SK-N-SH (cell line): ENCODE data around the gene NAV2. TPM values are rescaled to one million over a fixed set of nuclear protein-coding genes. Genes with fewer than 3 reads are reported as not detected.
A peak's percentile ranks its signal among the peaks of the same experiment; 100 is the strongest.

Source experiments
- CTCF ChIA-PET: fragments of 300-600, 350-600 bp; formaldehyde crosslinking; extraction: SDS; loops from one replicate; lab custom pipeline; 2021; lab: Yijun Ruan, JAX
- POLR2A ChIA-PET: fragments of 350-600 bp; sonication (Branson Sonifier 250); formaldehyde crosslinking; extraction: SDS; loops from one replicate; lab custom pipeline; 2020; ENCODE audit warnings: antibody characterized with exemption, inconsistent platforms; lab: Yijun Ruan, JAX
- DNase-seq: peaks from one replicate; pipeline ENCODE4 v3.0.0; 2012
- H2AFZ ChIP-seq: fragments of 200-600 bp; sonication (generic); 2 replicates; pipeline ENCODE4 v1.8.1; 2016; ENCODE audit warnings: antibody characterized with exemption, mild to moderate bottlenecking, low read depth
- H3F3A ChIP-seq: fragments of 200-600 bp; sonication (generic); replicated peaks from 2 replicates; pipeline ENCODE3; 2016; ENCODE audit warnings: antibody characterized with exemption, mild to moderate bottlenecking; ENCODE audit not compliant: insufficient read depth
- H3K27ac ChIP-seq, 2 experiments: fragments of 200-500 bp in 1 of 2; fragments of 200-600 bp in 1 of 2; sonication (Bioruptor generic) in 1 of 2; sonication (generic), shearing (Covaris generic) in 1 of 2; 2 replicates each; pipeline versions ENCODE4 v1.5.1 to v1.6.1; 2014 to 2016; ENCODE audit warnings: low read depth in 2 of 2, inconsistent platforms in 1 of 2, low read length in 1 of 2, mild to moderate bottlenecking in 1 of 2, mixed read lengths in 1 of 2
- H3K27me3 ChIP-seq: fragments of 200-600 bp; sonication (generic), shearing (Covaris generic); 2 replicates; pipeline ENCODE4 v1.6.1; 2016; ENCODE audit warnings: mixed run types; ENCODE audit not compliant: insufficient read depth
- H3K36me3 ChIP-seq, 2 experiments: fragments of 200-500 bp in 1 of 2; fragments of 200-600 bp in 1 of 2; sonication (Bioruptor generic) in 1 of 2; sonication (generic) in 1 of 2; replicated peaks in 1 of 2; 2 replicates each; pipeline versions ENCODE3 to v1.5.1; 2014 to 2016; ENCODE audit warnings: low read length in 1 of 2, mild to moderate bottlenecking in 1 of 2; ENCODE audit not compliant: insufficient read depth in 2 of 2, control insufficient read depth in 1 of 2
- H3K4me1 ChIP-seq, 2 experiments: fragments of 200-500 bp in 1 of 2; fragments of 200-600 bp in 1 of 2; sonication (Bioruptor generic) in 1 of 2; sonication (generic), shearing (Covaris generic) in 1 of 2; 2 replicates each; pipeline versions ENCODE4 v1.5.1 to v1.6.1; 2014 to 2016; ENCODE audit warnings: low read depth in 1 of 2, low read length in 1 of 2, mixed run types in 1 of 2; ENCODE audit not compliant: insufficient read depth in 2 of 2, control insufficient read depth in 1 of 2
- H3K4me2 ChIP-seq: fragments of 200-600 bp; sonication (generic), shearing (Covaris generic); 2 replicates; pipeline ENCODE4 v1.6.1; 2017; ENCODE audit warnings: mixed run types
- H3K4me3 ChIP-seq, 2 experiments: fragments of 200-500 bp in 1 of 2; fragments of 200-600 bp in 1 of 2; sonication (Bioruptor generic) in 1 of 2; sonication (generic), shearing (Covaris generic) in 1 of 2; 2 replicates each; pipeline versions ENCODE4 v1.5.1 to v1.8.1; 2014 to 2016; ENCODE audit warnings: low read depth in 2 of 2, inconsistent platforms in 1 of 2, low read length in 1 of 2, mild to moderate bottlenecking in 1 of 2, mixed read lengths in 1 of 2, moderate library complexity in 1 of 2
- H3K79me2 ChIP-seq: fragments of 200-600 bp; sonication (generic); 2 replicates; pipeline ENCODE4 v1.8.1; 2017; ENCODE audit warnings: mild to moderate bottlenecking; ENCODE audit not compliant: insufficient read depth
- H3K9ac ChIP-seq: fragments of 200-600 bp; sonication (generic); 2 replicates; pipeline ENCODE4 v1.6.1; 2017; ENCODE audit warnings: mixed run types
- H3K9me2 ChIP-seq: fragments of 200-600 bp; sonication (generic); 2 replicates; pipeline ENCODE4 v1.6.1; 2017; ENCODE audit warnings: mixed run types
- H3K9me3 ChIP-seq: fragments of 200-600 bp; sonication (generic); 2 replicates; pipeline ENCODE4 v1.6.1; 2017; ENCODE audit warnings: mixed run types, mild to moderate bottlenecking, moderate library complexity
- H4K20me1 ChIP-seq: fragments of 200-600 bp; sonication (generic); 2 replicates; pipeline ENCODE4 v1.6.1; 2017; ENCODE audit warnings: mild to moderate bottlenecking, mixed run types; ENCODE audit not compliant: insufficient read depth
- CHD2 ChIP-seq: fragments of 150-350 bp; IDR thresholded peaks from 2 replicates; pipeline ENCODE4 v1.6.1; 2018; ENCODE audit warnings: low read length; ENCODE audit not compliant: partially characterized antibody
- EP300 ChIP-seq, 2 experiments: IDR thresholded peaks; 2 replicates each; pipeline versions ENCODE4 v1.4.0 to v1.6.1; 2012; ENCODE audit warnings: borderline replicate concordance in 1 of 2, low read depth in 1 of 2, low read length in 1 of 2
- EZH2phosphoT487 ChIP-seq: fragments of 200-600 bp; sonication (generic); IDR thresholded peaks from 2 replicates; pipeline ENCODE4 v1.6.1; 2017; ENCODE audit warnings: low read depth, mixed run types, mild to moderate bottlenecking, antibody characterized with exemption, moderate library complexity, borderline replicate concordance
- FOSL2 ChIP-seq: IDR thresholded peaks from 2 replicates; pipeline ENCODE4 v1.4.0; 2012; ENCODE audit warnings: low read depth, mild to moderate bottlenecking, moderate library complexity, borderline replicate concordance
- FOXJ3 ChIP-seq: sonication (generic); formaldehyde crosslinking; IDR thresholded peaks from 2 replicates; pipeline ENCODE4 v1.5.1; 2020; ENCODE audit warnings: mild to moderate bottlenecking, missing genetic modification reagents
- FOXM1 ChIP-seq: IDR thresholded peaks from 2 replicates; pipeline ENCODE4 v1.4.0; 2012; ENCODE audit warnings: low read depth, mild to moderate bottlenecking
- GABPA ChIP-seq: IDR thresholded peaks from 2 replicates; pipeline ENCODE4 v1.4.0; 2012; ENCODE audit warnings: low read depth, mild to moderate bottlenecking
- JUND ChIP-seq: IDR thresholded peaks from 2 replicates; pipeline ENCODE4 v1.4.0; 2012
- MAX ChIP-seq: IDR thresholded peaks from 2 replicates; pipeline ENCODE4 v1.4.0; 2012; ENCODE audit warnings: low read depth
- MEF2A ChIP-seq: IDR thresholded peaks from 2 replicates; pipeline ENCODE4 v1.4.0; 2012; ENCODE audit warnings: low read depth, borderline replicate concordance
- POLR2AphosphoS5 ChIP-seq: IDR thresholded peaks from 2 replicates; pipeline ENCODE4 v1.6.1; 2012; ENCODE audit warnings: low read depth, low read length
- RAD21 ChIP-seq: IDR thresholded peaks from 2 replicates; pipeline ENCODE4 v1.6.1; 2012; ENCODE audit warnings: mild to moderate bottlenecking, low read length
- RCOR1 ChIP-seq: fragments of 150-350 bp; IDR thresholded peaks from 2 replicates; pipeline ENCODE4 v1.6.1; 2017; ENCODE audit warnings: antibody characterized with exemption, low read length
- USF1 ChIP-seq: IDR thresholded peaks from 2 replicates; pipeline ENCODE4 v1.4.0; 2012; ENCODE audit warnings: low read depth, borderline replicate concordance
- YY1 ChIP-seq: IDR thresholded peaks from 2 replicates; pipeline ENCODE4 v1.4.0; 2012; ENCODE audit warnings: low read depth, mild to moderate bottlenecking
- ZBTB33 ChIP-seq: IDR thresholded peaks from 2 replicates; pipeline ENCODE4 v1.4.0; 2012; ENCODE audit warnings: low read depth, borderline replicate concordance
- WGBS: methylation state at CpG from one replicate; pipeline ENCODE4 v1.1.6; 2017; ENCODE audit warnings: low lambda C conversion rate; 5-methylcytosine and 5-hydroxymethylcytosine counted together
- polyA plus RNA-seq, 3 experiments: library from polyadenylated mRNA; depleted of rRNA; stranded (reverse); fragments of >200 nt; gene quantifications; 2 replicates each; pipeline ENCODE4 v1.2.3, GENCODE V29; 2012

The NAV2 gene
- polyA plus RNA-seq, 1 of the 3 experiments (the other 2 are of a cell fraction), result 26.2 TPM

- TF ChIP-seq POLR2AphosphoS5 (no peak), FOSL2 (no peak), ZBTB33 (no peak), CHD2 (no peak), YY1 (no peak), EP300 (IDR thresholded peaks at IDR 0.05; ENCODE audit: borderline replicate concordance in 1 of 2, low read depth in 1 of 2, low read length in 1 of 2) (no peak), GABPA (no peak), RAD21 (no peak), EZH2phosphoT487 (no peak), RCOR1 (no peak), USF1 (no peak), MAX (no peak), FOXM1 (no peak), FOXJ3 (CRISPR knock-in tag) (no peak), MEF2A (no peak), JUND (no peak)
- TF ChIP-seq, all 33 proteins: peak for 0
- H3K9me2 ChIP-seq, result no peaks in the 10 kb centered on the region
- ChIA-PET CTCF (interaction anchor here (0.9 to 10.8 kb wide), 9 partner anchors 12 to 149 kb away, joined by 3 to 91 read pairs (median 5); no protein-coding TSS in a partner anchor), POLR2A (interaction anchor here (0.7 to 1.7 kb wide), 12 partner anchors 9 to 152 kb away, joined by 3 to 10 read pairs (median 5); no protein-coding TSS in a partner anchor)
- H4K20me1 ChIP-seq, result peaks cover 29% of the 10 kb centered on the region
- H3K27me3 ChIP-seq, result no peaks in the 10 kb centered on the region
- no peak for DNase-seq
- H3K27ac ChIP-seq, result peak overlapping the region; percentile 94 to 97
- H3K9ac ChIP-seq, result peak overlapping the region; percentile 85
- 38% methylated on average over 16 of the region's 16 CpGs for WGBS
- peaks cover 8 to 46% of the 10 kb centered on the region in 2 experiments for H3K4me1 ChIP-seq
- peaks cover 84% of the 10 kb centered on the region for H3K79me2 ChIP-seq
- peak overlapping the region; percentile 62 to 80 for H3K4me3 ChIP-seq
- H3F3A ChIP-seq, result peaks cover 23% of the 10 kb centered on the region
- peaks cover 3 to 6% of the 10 kb centered on the region in 2 experiments for H3K36me3 ChIP-seq
- H3K9me3 ChIP-seq, result no peaks in the 10 kb centered on the region
- peak overlapping the region; percentile 84 for H3K4me2 ChIP-seq
- H2AFZ ChIP-seq, result peak overlapping the region; percentile 43; the same call in 1 of the 2 replicates
Measured at GRCh38 chr11:19711911-19712280, 741 bp upstream of the NAV2 start.
